ENCODE measurements around the gene ZNF837. TPM values are rescaled to one million over a fixed set of nuclear protein-coding genes. Genes with fewer than 3 reads are reported as not detected.
"Not testable (repeated sequence)": the region's sequence is repeated elsewhere in the genome, so short reads cannot be mapped to it uniquely, and the experiment has no call there.

The ZNF837 gene
- polyA plus RNA-seq, 1 donor (not counting 4 experiments of a cell fraction or from before 2014, with no cell fraction given): 0.29 TPM

- Histone ChIP-seq H3K27me3 (ENCODE audit: control insufficient read depth, extremely low read depth, insufficient read depth, low read length) (peaks cover 37% of the 10 kb centered on the region), H3K36me3 (ENCODE audit: control insufficient read depth in 2 of 2, extremely low read depth in 1 of 2, insufficient read depth in 2 of 2, low read length in 2 of 2) (no peaks in the 10 kb centered on the region), H3K4me1 (ENCODE audit: control insufficient read depth, extremely low read depth, insufficient read depth, low read length) (no peaks in the 10 kb centered on the region), H3K4me2 (ENCODE audit: control insufficient read depth, extremely low read depth, insufficient read depth, low read depth, low read length) (no peak overlapping the region), H3K9me1 (ENCODE audit: control insufficient read depth, extremely low read depth, insufficient read depth, low read length) (no peaks in the 10 kb centered on the region), H3K79me2 (ENCODE audit: control insufficient read depth, insufficient read depth, low read length) (no peaks in the 10 kb centered on the region), H3K9me3 (ENCODE audit: control insufficient read depth, low read depth, low read length) (no peaks in the 10 kb centered on the region), H2AFZ (ENCODE audit: control insufficient read depth, low read length) (no peak overlapping the region), H3K4me3 (ENCODE audit: control insufficient read depth in 2 of 3, extremely low read depth in 1 of 3, insufficient read depth in 2 of 3, low read depth in 1 of 3, low read length in 3 of 3) (no peak overlapping the region), H3K27ac (ENCODE audit: control insufficient read depth, insufficient read depth, low read length) (no peak overlapping the region), H3K9ac (ENCODE audit: control insufficient read depth, extremely low read depth, insufficient read depth, low read length) (no peak overlapping the region), H4K20me1 (ENCODE audit: control insufficient read depth, extremely low read depth, insufficient read depth, low read length) (no peaks in the 10 kb centered on the region)
- DNase-seq (ENCODE audit: low read depth, low spot score) (no peak), FAIRE-seq (no peak)
- dilution Hi-C loops (cut with MboI; ENCODE audit: extremely low pct_ligation_motif_present, low sequenced_read_pairs): no loop called here
- TF ChIP-seq EZH2 (IDR thresholded peaks at IDR 0.05; ENCODE audit: low read length): peak; percentile 43
- TF ChIP-seq, protein P1, sequence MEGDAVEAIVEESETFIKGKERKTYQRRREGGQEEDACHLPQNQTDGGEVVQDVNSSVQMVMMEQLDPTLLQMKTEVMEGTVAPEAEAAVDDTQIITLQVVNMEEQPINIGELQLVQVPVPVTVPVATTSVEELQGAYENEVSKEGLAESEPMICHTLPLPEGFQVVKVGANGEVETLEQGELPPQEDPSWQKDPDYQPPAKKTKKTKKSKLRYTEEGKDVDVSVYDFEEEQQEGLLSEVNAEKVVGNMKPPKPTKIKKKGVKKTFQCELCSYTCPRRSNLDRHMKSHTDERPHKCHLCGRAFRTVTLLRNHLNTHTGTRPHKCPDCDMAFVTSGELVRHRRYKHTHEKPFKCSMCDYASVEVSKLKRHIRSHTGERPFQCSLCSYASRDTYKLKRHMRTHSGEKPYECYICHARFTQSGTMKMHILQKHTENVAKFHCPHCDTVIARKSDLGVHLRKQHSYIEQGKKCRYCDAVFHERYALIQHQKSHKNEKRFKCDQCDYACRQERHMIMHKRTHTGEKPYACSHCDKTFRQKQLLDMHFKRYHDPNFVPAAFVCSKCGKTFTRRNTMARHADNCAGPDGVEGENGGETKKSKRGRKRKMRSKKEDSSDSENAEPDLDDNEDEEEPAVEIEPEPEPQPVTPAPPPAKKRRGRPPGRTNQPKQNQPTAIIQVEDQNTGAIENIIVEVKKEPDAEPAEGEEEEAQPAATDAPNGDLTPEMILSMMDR (optimal IDR thresholded peaks at IDR 0.05 in 1 of 3, IDR thresholded peaks at IDR 0.05 in 1 of 3, conservative IDR thresholded peaks at IDR 0.05 in 1 of 3; ENCODE audit: extremely low read depth in 1 of 3, insufficient read depth in 2 of 3, low read length in 3 of 3): no peak
These were observed 30.6 kb downstream of the ZNF837 start for GRCh38 chr19:58350001-58350861.

- no peaks in the 10 kb centered on the region for H3K4me1 ChIP-seq (ENCODE audit: control insufficient read depth, extremely low read depth, insufficient read depth, low read length)
- no peak for TF ChIP-seq EZH2 (IDR thresholded peaks at IDR 0.05; ENCODE audit: low read length)
- TF ChIP-seq, protein P1 (optimal IDR thresholded peaks at IDR 0.05 in 1 of 3, IDR thresholded peaks at IDR 0.05 in 1 of 3, conservative IDR thresholded peaks at IDR 0.05 in 1 of 3; ENCODE audit: extremely low read depth in 1 of 3, insufficient read depth in 2 of 3, low read length in 3 of 3): no peak
- H3K4me2 ChIP-seq (ENCODE audit: control insufficient read depth, extremely low read depth, insufficient read depth, low read depth, low read length): no peak overlapping the region
- H2AFZ ChIP-seq (ENCODE audit: control insufficient read depth, low read length): no peak overlapping the region
- no peak for DNase-seq (ENCODE audit: low read depth, low spot score)
- H3K4me3 ChIP-seq (ENCODE audit: control insufficient read depth in 2 of 3, extremely low read depth in 1 of 3, insufficient read depth in 2 of 3, low read depth in 1 of 3, low read length in 3 of 3): no peak overlapping the region
- no peaks in the 10 kb centered on the region for H3K9me3 ChIP-seq (ENCODE audit: control insufficient read depth, low read depth, low read length)
- dilution Hi-C loops (cut with MboI; ENCODE audit: extremely low pct_ligation_motif_present, low sequenced_read_pairs): no loop called here
- no peaks in the 10 kb centered on the region for H3K79me2 ChIP-seq (ENCODE audit: control insufficient read depth, insufficient read depth, low read length)
- H3K9ac ChIP-seq (ENCODE audit: control insufficient read depth, extremely low read depth, insufficient read depth, low read length): no peak overlapping the region
- peaks cover 37% of the 10 kb centered on the region for H3K27me3 ChIP-seq (ENCODE audit: control insufficient read depth, extremely low read depth, insufficient read depth, low read length)
- H3K9me1 ChIP-seq (ENCODE audit: control insufficient read depth, extremely low read depth, insufficient read depth, low read length): no peaks in the 10 kb centered on the region
- no peak for FAIRE-seq
- no peaks in the 10 kb centered on the region for H3K36me3 ChIP-seq (ENCODE audit: control insufficient read depth in 2 of 2, extremely low read depth in 1 of 2, insufficient read depth in 2 of 2, low read length in 2 of 2)
- no peaks in the 10 kb centered on the region for H4K20me1 ChIP-seq (ENCODE audit: control insufficient read depth, extremely low read depth, insufficient read depth, low read length)
- H3K27ac ChIP-seq (ENCODE audit: control insufficient read depth, insufficient read depth, low read length): no peak overlapping the region
These were observed 31.2 kb downstream of the ZNF837 start for GRCh38 chr19:58349590-58349989.

DNA sequence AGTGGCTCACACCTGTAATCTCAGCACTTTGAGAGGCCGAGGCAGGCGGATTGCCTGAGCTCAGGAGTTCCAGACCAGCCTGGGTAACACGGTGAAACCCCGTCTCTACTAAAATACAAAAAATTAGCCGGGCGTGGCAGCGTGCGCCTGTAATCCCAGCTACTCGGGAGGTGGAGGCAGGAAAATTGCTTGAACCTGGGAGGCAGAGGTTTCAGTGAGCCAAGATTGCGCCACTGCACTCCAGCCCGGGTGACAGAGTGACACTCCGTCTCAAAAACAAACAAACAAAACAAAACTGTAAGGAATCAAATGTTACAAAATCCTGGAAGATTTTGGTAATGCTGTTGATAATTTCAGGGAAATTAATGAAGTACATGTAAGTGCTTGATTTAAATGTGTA, 32.8 kb downstream of the ZNF837 start:
- DNase-seq (ENCODE audit: low read depth, low spot score); dilution Hi-C loops (cut with MboI; ENCODE audit: extremely low pct_ligation_motif_present, low sequenced_read_pairs); H3K9me3 ChIP-seq (ENCODE audit: control insufficient read depth, low read depth, low read length); FAIRE-seq; H3K36me3 ChIP-seq (ENCODE audit: control insufficient read depth in 2 of 2, extremely low read depth in 1 of 2, insufficient read depth in 2 of 2, low read length in 2 of 2); H3K27ac ChIP-seq (ENCODE audit: control insufficient read depth, insufficient read depth, low read length); H3K4me1 ChIP-seq (ENCODE audit: control insufficient read depth, extremely low read depth, insufficient read depth, low read length); H4K20me1 ChIP-seq (ENCODE audit: control insufficient read depth, extremely low read depth, insufficient read depth, low read length); H3K9me1 ChIP-seq (ENCODE audit: control insufficient read depth, extremely low read depth, insufficient read depth, low read length); H3K79me2 ChIP-seq (ENCODE audit: control insufficient read depth, insufficient read depth, low read length): not testable (repeated sequence)
- H3K4me2 ChIP-seq (ENCODE audit: control insufficient read depth, extremely low read depth, insufficient read depth, low read depth, low read length): peak overlapping the region; percentile 88
- H2AFZ ChIP-seq (ENCODE audit: control insufficient read depth, low read length): peak overlapping the region; percentile 56
- H3K27me3 ChIP-seq (ENCODE audit: control insufficient read depth, extremely low read depth, insufficient read depth, low read length): peaks cover 37% of the 10 kb centered on the region
- peak overlapping the region; percentile 51 to 78 (median 76) for H3K4me3 ChIP-seq (ENCODE audit: control insufficient read depth in 2 of 3, extremely low read depth in 1 of 3, insufficient read depth in 2 of 3, low read depth in 1 of 3, low read length in 3 of 3)
- peak overlapping the region; percentile 44 for H3K9ac ChIP-seq (ENCODE audit: control insufficient read depth, extremely low read depth, insufficient read depth, low read length)
